GM19452 (cell line): Measurements from ENCODE around the gene SDK1.

ENCODE experiments used
- ATAC-seq: cut with Tn5 transposase; IDR thresholded peaks from one replicate; pipeline ENCODE4 v1.9.1; 2021; ENCODE audit not compliant: unreplicated experiment

SDK1 gene

GRCh38 chr7:3283130-3283704 lies 17.8 kb upstream of the SDK1 start:
- no peak for ATAC-seq

GRCh38 chr7:3285652-3286051 lies 15.4 kb upstream of the SDK1 start:
- no peak for ATAC-seq

GRCh38 chr7:3289996-3290395 lies 11.1 kb upstream of the SDK1 start:
- no peak for ATAC-seq

- ATAC-seq, result no peak
These were observed 8.4 kb upstream of the SDK1 start for GRCh38 chr7:3292694-3293093.

GRCh38 chr7:3294432-3295100 lies 6.5 kb upstream of the SDK1 start:
- no peak for ATAC-seq

GRCh38 chr7:3297105-3297819 lies 3.8 kb upstream of the SDK1 start:
- no peak for ATAC-seq

GRCh38 chr7:3300221-3300650 lies 816 bp upstream of the SDK1 start:
- no peak for ATAC-seq

- peak; percentile 18 for ATAC-seq
These were observed 338 bp downstream of the SDK1 start for GRCh38 chr7:3301449-3301731.

GRCh38 chr7:3301831-3302618 lies 973 bp downstream of the SDK1 start:
- no peak for ATAC-seq

GRCh38 chr7:3302681-3303320 lies 1.7 kb downstream of the SDK1 start:
- ATAC-seq, result no peak

GRCh38 chr7:3304131-3304530 lies 3.1 kb downstream of the SDK1 start:
- ATAC-seq, result no peak

- no peak for ATAC-seq
These were observed 6.4 kb downstream of the SDK1 start for GRCh38 chr7:3307435-3307834.

- ATAC-seq, result no peak
These were observed 8.1 kb downstream of the SDK1 start for GRCh38 chr7:3309140-3309539.

GRCh38 chr7:3309956-3310355 lies 8.9 kb downstream of the SDK1 start:
- ATAC-seq, result no peak

- ATAC-seq, result no peak
These were observed 9.8 kb downstream of the SDK1 start for GRCh38 chr7:3310884-3311283.

- no peak for ATAC-seq
These were observed 11.5 kb downstream of the SDK1 start for GRCh38 chr7:3312583-3312982.

GRCh38 chr7:3318874-3319273 lies 17.8 kb downstream of the SDK1 start:
- ATAC-seq, result no peak

- no peak for ATAC-seq
These were observed 20.2 kb downstream of the SDK1 start for GRCh38 chr7:3321206-3321605.

GRCh38 chr7:3321745-3322144 lies 20.7 kb downstream of the SDK1 start:
- ATAC-seq, result no peak

- no peak for ATAC-seq
These were observed 25.2 kb downstream of the SDK1 start for GRCh38 chr7:3326246-3326645.

GRCh38 chr7:3327099-3327498 lies 26.0 kb downstream of the SDK1 start:
- ATAC-seq, result no peak
